Body of pancreas (tissue), 4 donors: Measurements from ENCODE around the gene CCSAP.

Source experiments
- POLR2A ChIP-seq, 3 donors: fragments of 450-650 bp; IDR thresholded peaks; one replicate each; pipeline ENCODE4 v1.6.1; 2016; ENCODE audit warnings: antibody characterized with exemption in 3 of 3, mild to moderate bottlenecking in 2 of 3
- TF ChIP-seq, protein P1 (sequence below), 7 experiments: fragments of 450-650 bp in 4 of 7; fragments of 200-600 bp in 3 of 7; sonication (generic) in 3 of 7; IDR thresholded peaks; one replicate each; pipeline ENCODE4 v1.5.1; 2016 to 2019; ENCODE audit warnings: antibody characterized with exemption in 7 of 7

DNA sequence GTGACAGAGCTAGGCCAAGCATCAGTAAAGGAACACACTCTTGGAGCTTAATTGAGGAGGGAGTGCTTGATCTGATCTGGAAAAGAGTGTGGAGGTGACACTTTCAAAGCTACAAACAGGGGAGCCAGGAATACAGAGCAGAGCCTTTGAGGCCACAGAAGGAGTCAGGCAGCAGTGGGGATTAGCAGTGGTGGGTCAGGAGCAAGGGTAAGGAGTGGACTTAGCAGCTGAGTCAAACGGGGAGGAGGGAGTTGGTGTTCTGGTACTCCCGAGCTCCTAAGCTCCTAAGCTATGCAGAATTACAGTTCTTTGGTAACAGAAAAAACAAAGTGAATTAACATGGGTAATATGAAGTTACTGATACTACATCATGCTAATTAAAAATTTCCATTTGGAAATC, 57.4 kb downstream of the CCSAP start:
- TF ChIP-seq, protein P1, sequence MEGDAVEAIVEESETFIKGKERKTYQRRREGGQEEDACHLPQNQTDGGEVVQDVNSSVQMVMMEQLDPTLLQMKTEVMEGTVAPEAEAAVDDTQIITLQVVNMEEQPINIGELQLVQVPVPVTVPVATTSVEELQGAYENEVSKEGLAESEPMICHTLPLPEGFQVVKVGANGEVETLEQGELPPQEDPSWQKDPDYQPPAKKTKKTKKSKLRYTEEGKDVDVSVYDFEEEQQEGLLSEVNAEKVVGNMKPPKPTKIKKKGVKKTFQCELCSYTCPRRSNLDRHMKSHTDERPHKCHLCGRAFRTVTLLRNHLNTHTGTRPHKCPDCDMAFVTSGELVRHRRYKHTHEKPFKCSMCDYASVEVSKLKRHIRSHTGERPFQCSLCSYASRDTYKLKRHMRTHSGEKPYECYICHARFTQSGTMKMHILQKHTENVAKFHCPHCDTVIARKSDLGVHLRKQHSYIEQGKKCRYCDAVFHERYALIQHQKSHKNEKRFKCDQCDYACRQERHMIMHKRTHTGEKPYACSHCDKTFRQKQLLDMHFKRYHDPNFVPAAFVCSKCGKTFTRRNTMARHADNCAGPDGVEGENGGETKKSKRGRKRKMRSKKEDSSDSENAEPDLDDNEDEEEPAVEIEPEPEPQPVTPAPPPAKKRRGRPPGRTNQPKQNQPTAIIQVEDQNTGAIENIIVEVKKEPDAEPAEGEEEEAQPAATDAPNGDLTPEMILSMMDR (IDR thresholded peaks at IDR 0.05) = no peak
- TF ChIP-seq POLR2A (IDR thresholded peaks at IDR 0.05) = no peak
